DLD1 (cell line): ENCODE results near the gene WDR64.
"Not testable (repeated sequence)": the region's sequence is repeated elsewhere in the genome, so short reads cannot be mapped to it uniquely, and the experiment has no call there.

Experiments
- in situ Hi-C: cut with HindIII; loops from 2 replicates; pipeline ENCODE4 v1.10.0; 2017; ENCODE audit warnings: low sequenced_read_pairs

The WDR64 gene

GRCh38 chr1:241647658-241648057 is 4.4 kb upstream of the WDR64 start:
- in situ Hi-C loops: loop anchor here (25.0 kb wide), 1 partner anchor 165 kb away; no protein-coding TSS in a partner anchor

GRCh38 chr1:241648159-241648558 is 3.9 kb upstream of the WDR64 start:
- in situ Hi-C loops: loop anchor here (25.0 kb wide), 1 partner anchor 164 kb away; no protein-coding TSS in a partner anchor

GRCh38 chr1:241654019-241654418 is 1.9 kb downstream of the WDR64 start:
- in situ Hi-C loops: loop anchor here (5.0 kb wide), 1 partner anchor 98 kb away; no protein-coding TSS in a partner anchor

GRCh38 chr1:241654641-241655040 is 2.6 kb downstream of the WDR64 start:
- in situ Hi-C loops: loop anchor here (5.0 kb wide), 1 partner anchor 98 kb away; no protein-coding TSS in a partner anchor

- in situ Hi-C loops: no loop called here
Observed at GRCh38 chr1:241658081-241658793, 6.2 kb downstream of the WDR64 start.

GRCh38 chr1:241659016-241659415 is 6.9 kb downstream of the WDR64 start:
- in situ Hi-C loops: not testable (repeated sequence)

- in situ Hi-C loops: no loop called here
Observed at GRCh38 chr1:241660424-241660972, 8.4 kb downstream of the WDR64 start.

- in situ Hi-C loops: no loop called here
Observed at GRCh38 chr1:241666419-241666818, 14.3 kb downstream of the WDR64 start.

- in situ Hi-C loops: no loop called here
Observed at GRCh38 chr1:241672301-241672700, 20.2 kb downstream of the WDR64 start.

- in situ Hi-C loops: no loop called here
Observed at GRCh38 chr1:241674805-241675384, 22.8 kb downstream of the WDR64 start.

- in situ Hi-C loops: no loop called here
Observed at GRCh38 chr1:241675983-241676382, 23.9 kb downstream of the WDR64 start.

- in situ Hi-C loops: no loop called here
Observed at GRCh38 chr1:241677201-241677600, 25.1 kb downstream of the WDR64 start.

GRCh38 chr1:241678536-241678935 is 26.5 kb downstream of the WDR64 start:
- in situ Hi-C loops: no loop called here

- in situ Hi-C loops: no loop called here
Observed at GRCh38 chr1:241679404-241679803, 27.3 kb downstream of the WDR64 start.

- in situ Hi-C loops: no loop called here
Observed at GRCh38 chr1:241679961-241680360, 27.9 kb downstream of the WDR64 start.

GRCh38 chr1:241681861-241682448 is 29.9 kb downstream of the WDR64 start:
- in situ Hi-C loops: not testable (repeated sequence)

GRCh38 chr1:241682921-241683320 is 30.8 kb downstream of the WDR64 start:
- in situ Hi-C loops: no loop called here

GRCh38 chr1:241684108-241684507 is 32.0 kb downstream of the WDR64 start:
- in situ Hi-C loops: no loop called here

GRCh38 chr1:241688940-241689368 is 36.9 kb downstream of the WDR64 start:
- in situ Hi-C loops: no loop called here

- in situ Hi-C loops: no loop called here
Observed at GRCh38 chr1:241695246-241696171, 43.4 kb downstream of the WDR64 start.
